Kidney (tissue), 14 donors: ENCODE results near the gene STIM2. TPM values are rescaled to one million over a fixed set of nuclear protein-coding genes. Genes with fewer than 3 reads are reported as not detected.
"Not testable (repeated sequence)": the region's sequence is repeated elsewhere in the genome, so short reads cannot be mapped to it uniquely, and the experiment has no call there.

Experiments
- DNase-seq, 5 donors: peaks; one replicate each; pipeline ENCODE4 v3.0.0-alpha.2; 2013 to 2020
- FAIRE-seq: peaks from 2 replicates; lab custom pipeline; 2012; peaks lifted over from hg19 to GRCh38; lab: Jason Lieb, UNC
- H3K27ac ChIP-seq, 2 donors: one replicate each; pipeline ENCODE4 v1.7.0; 2013; ENCODE audit warnings: low read depth in 2 of 2, low read length in 2 of 2, inconsistent platforms in 1 of 2
- H3K27me3 ChIP-seq: one replicate; pipeline ENCODE4 v1.7.1; 2013; ENCODE audit warnings: low read length, inconsistent platforms; ENCODE audit not compliant: control insufficient read depth, insufficient read depth
- H3K36me3 ChIP-seq, 3 donors: one replicate each; pipeline versions ENCODE4 v1.7.0 to v1.7.1; 2013; ENCODE audit warnings: low read length in 3 of 3, control low read depth in 1 of 3, inconsistent platforms in 1 of 3; ENCODE audit not compliant: insufficient read depth in 3 of 3, control insufficient read depth in 2 of 3
- H3K4me1 ChIP-seq, 3 donors: one replicate each; pipeline versions ENCODE4 v1.7.0 to v1.7.1; 2013; ENCODE audit warnings: low read length in 3 of 3, inconsistent platforms in 1 of 3, low read depth in 1 of 3; ENCODE audit not compliant: control insufficient read depth in 2 of 3, insufficient read depth in 2 of 3
- H3K4me3 ChIP-seq, 3 donors: one replicate each; pipeline versions ENCODE4 v1.7.0 to v1.8.1; 2013; ENCODE audit warnings: low read length in 3 of 3, control low read depth in 1 of 3, inconsistent platforms in 1 of 3
- H3K9ac ChIP-seq, 3 donors: one replicate each; pipeline versions ENCODE4 v1.7.0 to v1.7.1; 2013; ENCODE audit warnings: low read length in 3 of 3, control low read depth in 1 of 3, inconsistent platforms in 1 of 3
- H3K9me3 ChIP-seq, 3 donors: one replicate each; pipeline versions ENCODE4 v1.7.0 to v1.7.1; 2013; ENCODE audit warnings: low read length in 3 of 3, control low read depth in 1 of 3, inconsistent platforms in 1 of 3; ENCODE audit not compliant: control insufficient read depth in 2 of 3, insufficient read depth in 1 of 3
- CTCF ChIP-seq: IDR thresholded peaks from 3 replicates; pipeline ENCODE4 v1.5.1; 2012; ENCODE audit warnings: mild to moderate bottlenecking, moderate library complexity, borderline replicate concordance; ENCODE audit not compliant: insufficient read depth; ENCODE audit errors: extremely low read depth
- intact Hi-C: fragments of 100-400 bp; cut with DNase I; formaldehyde crosslinking; loops from one replicate; pipeline ENCODE4 v1.11.1; 2022
- polyA plus RNA-seq: library from polyadenylated mRNA; stranded (reverse); fragments of 350-450 nt; fragmentation: Illumina TruSeq; extraction: RNeasy Lipid Tissue Mini Kit (QIAGEN cat#74804); gene quantifications from one replicate; pipeline ENCODE4 v1.2.3, GENCODE V29; 2014; ENCODE audit warnings: low read depth, low replicate concordance; ENCODE audit not compliant: insufficient read depth
- total RNA-seq: library from RNA; stranded (reverse); fragmentation: NEBNext Ultra II Directional; extraction: Animal tissue kit (Norgen Biotek cat#: 25700); gene quantifications from one replicate; pipeline ENCODE4 v1.2.1, GENCODE V29; 2021
- donor health status: control.
- donor health status: control.
- donor health status: control.
- donor health status: control.
- donor health status: control.
- donor health status: DM: yes; HTN: yes; CAD: no.
- donor health status: Normal renal cell carcinoma (clear cell type).

The STIM2 gene
- total and polyA plus RNA-seq, 2 donors from 2014 or later = 27.8 to 38.9 TPM

GRCh38 chr4:26821677-26822503 is 38.8 kb upstream of the STIM2 start:
- no peak for TF ChIP-seq CTCF
- intact Hi-C loops = no loop called here
- Histone ChIP-seq H3K36me3 (no peaks in the 10 kb centered on the region), H3K9ac (no peak overlapping the region), H3K4me3 (no peak overlapping the region), H3K27me3 (no peaks in the 10 kb centered on the region), H3K9me3 (no peaks in the 10 kb centered on the region), H3K4me1 (no peaks in the 10 kb centered on the region), H3K27ac (no peak overlapping the region)
- DNase-seq (no peak), FAIRE-seq (no peak)

- no peak for DNase-seq
- no peaks in the 10 kb centered on the region for H3K36me3 ChIP-seq
- no peak overlapping the region for H3K9ac ChIP-seq
- FAIRE-seq = no peak
- H3K27ac ChIP-seq = no peak overlapping the region
- no peaks in the 10 kb centered on the region for H3K4me1 ChIP-seq
- no peak for TF ChIP-seq CTCF
- intact Hi-C loops = no loop called here
- no peaks in the 10 kb centered on the region for H3K27me3 ChIP-seq
- H3K9me3 ChIP-seq = no peaks in the 10 kb centered on the region
- no peak overlapping the region for H3K4me3 ChIP-seq
Measured at GRCh38 chr4:26822546-26822945, 38.1 kb upstream of the STIM2 start.

- H3K4me1 ChIP-seq, H3K4me3 ChIP-seq, H3K36me3 ChIP-seq, H3K27me3 ChIP-seq, H3K27ac ChIP-seq, intact Hi-C loops, H3K9ac ChIP-seq, DNase-seq, FAIRE-seq, H3K9me3 ChIP-seq: not testable (repeated sequence)
Measured at GRCh38 chr4:26822974-26823373, 37.7 kb upstream of the STIM2 start.

DNA sequence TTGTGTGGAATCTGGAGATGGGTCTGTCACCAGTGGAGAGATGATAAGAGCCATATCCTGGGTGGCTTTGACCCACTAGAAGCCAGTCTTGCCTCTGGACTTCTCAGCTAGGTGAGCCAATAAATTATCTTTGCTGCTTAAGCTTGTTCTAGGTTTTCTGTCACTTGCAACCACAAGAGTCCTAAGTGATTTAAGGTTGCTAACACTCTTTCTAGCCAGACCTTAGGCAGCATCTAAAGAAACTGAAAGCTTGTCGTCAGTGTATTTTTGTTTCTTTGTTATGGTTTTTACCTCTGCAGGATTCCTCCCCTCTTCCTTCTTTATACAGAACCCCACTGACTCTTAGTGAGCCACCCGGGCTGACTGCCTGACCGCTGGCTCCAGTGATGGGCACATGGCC is 37.1 kb upstream of the STIM2 start:
- no peak for FAIRE-seq
- no peak for TF ChIP-seq CTCF
- no peak overlapping the region for H3K9ac ChIP-seq

More for the DNA sequence above, 37.1 kb upstream of the STIM2 start:
- H3K36me3 ChIP-seq = no peaks in the 10 kb centered on the region
- no peaks in the 10 kb centered on the region for H3K27me3 ChIP-seq
- DNase-seq = no peak
- H3K4me3 ChIP-seq = no peak overlapping the region
- intact Hi-C loops = no loop called here
- H3K9me3 ChIP-seq = no peaks in the 10 kb centered on the region
- no peak overlapping the region for H3K27ac ChIP-seq
- no peaks in the 10 kb centered on the region for H3K4me1 ChIP-seq
